Uterus (tissue), 2 donors: ENCODE measurements around the gene CHMP4A.

Source experiments
- POLR2A ChIP-seq, 2 donors: fragments of 450-650 bp; IDR thresholded peaks; one replicate each; pipeline ENCODE4 v1.6.1; 2016; ENCODE audit warnings: antibody characterized with exemption in 2 of 2, mild to moderate bottlenecking in 1 of 2, moderate library complexity in 1 of 2
- TF ChIP-seq, protein P1 (sequence below), 4 experiments: fragments of 200-600 bp in 2 of 4; fragments of 450-650 bp in 2 of 4; sonication (generic) in 2 of 4; IDR thresholded peaks; one replicate each; pipeline ENCODE4 v1.5.1; 2016 to 2019; ENCODE audit warnings: antibody characterized with exemption in 4 of 4, mild to moderate bottlenecking in 2 of 4, moderate library complexity in 1 of 4

DNA sequence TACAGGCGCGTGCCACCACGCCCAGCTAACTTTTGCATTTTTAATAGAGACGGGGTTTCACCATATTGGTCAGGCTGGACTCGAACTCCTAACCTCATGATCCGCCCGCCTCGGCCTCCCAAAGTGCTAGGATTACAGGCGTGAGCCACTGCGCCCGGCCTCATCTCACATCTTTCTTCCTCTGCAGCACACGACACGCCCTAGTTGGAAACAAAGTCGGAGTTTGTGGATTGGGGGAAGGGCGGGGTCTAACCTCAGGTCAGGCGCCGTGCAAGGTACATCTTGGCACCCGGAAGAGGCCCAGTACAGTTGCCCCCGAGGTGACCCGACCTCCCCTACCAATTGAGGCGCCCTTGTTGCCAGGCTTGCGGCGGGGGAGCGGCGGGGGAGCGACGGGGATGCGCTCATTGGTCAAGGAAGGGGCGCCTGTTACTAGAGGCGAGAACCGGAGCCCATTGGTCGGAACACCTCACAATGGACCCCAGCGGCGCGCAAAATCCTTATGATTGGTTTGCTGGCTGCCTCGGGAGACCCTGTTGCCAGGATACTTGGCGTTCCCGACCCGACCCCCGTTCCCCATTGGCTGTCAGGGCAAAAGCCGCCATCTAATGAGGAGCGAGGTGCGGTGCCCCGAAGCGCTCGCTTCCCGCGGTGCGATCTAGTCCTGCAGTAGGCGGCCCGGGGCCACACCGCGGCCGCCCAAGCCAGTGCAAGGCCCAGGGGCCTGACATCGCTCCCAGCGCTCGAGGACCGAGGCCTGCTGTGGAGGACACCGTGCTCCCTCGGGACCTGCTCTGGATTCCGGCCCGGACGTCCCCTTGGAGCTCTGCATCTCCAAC lies 41.6 kb downstream of the CHMP4A start, which contains the start of gene REC8:
- TF ChIP-seq, protein P1, sequence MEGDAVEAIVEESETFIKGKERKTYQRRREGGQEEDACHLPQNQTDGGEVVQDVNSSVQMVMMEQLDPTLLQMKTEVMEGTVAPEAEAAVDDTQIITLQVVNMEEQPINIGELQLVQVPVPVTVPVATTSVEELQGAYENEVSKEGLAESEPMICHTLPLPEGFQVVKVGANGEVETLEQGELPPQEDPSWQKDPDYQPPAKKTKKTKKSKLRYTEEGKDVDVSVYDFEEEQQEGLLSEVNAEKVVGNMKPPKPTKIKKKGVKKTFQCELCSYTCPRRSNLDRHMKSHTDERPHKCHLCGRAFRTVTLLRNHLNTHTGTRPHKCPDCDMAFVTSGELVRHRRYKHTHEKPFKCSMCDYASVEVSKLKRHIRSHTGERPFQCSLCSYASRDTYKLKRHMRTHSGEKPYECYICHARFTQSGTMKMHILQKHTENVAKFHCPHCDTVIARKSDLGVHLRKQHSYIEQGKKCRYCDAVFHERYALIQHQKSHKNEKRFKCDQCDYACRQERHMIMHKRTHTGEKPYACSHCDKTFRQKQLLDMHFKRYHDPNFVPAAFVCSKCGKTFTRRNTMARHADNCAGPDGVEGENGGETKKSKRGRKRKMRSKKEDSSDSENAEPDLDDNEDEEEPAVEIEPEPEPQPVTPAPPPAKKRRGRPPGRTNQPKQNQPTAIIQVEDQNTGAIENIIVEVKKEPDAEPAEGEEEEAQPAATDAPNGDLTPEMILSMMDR (IDR thresholded peaks at IDR 0.05), result no peak
- TF ChIP-seq POLR2A (IDR thresholded peaks at IDR 0.05), result no peak
